ENCODE results near the gene DNAJB5. TPM values are rescaled to one million over a fixed set of nuclear protein-coding genes. Genes with fewer than 3 reads are reported as not detected.

The DNAJB5 gene
- total RNA-seq, 2 donors from 2014 or later: 34.9 to 82.4 TPM

GRCh38 chr9:34986540-34987047 lies 3.0 kb upstream of the DNAJB5 start:
- H3K4me1 ChIP-seq: peaks cover 0 to 27% of the 10 kb centered on the region in 2 donors
- H3K27me3 ChIP-seq: no peaks in the 10 kb centered on the region
- no peak overlapping the region for H3K4me3 ChIP-seq
- no peaks in the 10 kb centered on the region for H3K9me3 ChIP-seq
- H3K36me3 ChIP-seq: no peaks in the 10 kb centered on the region
- no peak overlapping the region for H3K27ac ChIP-seq
- no peak for DNase-seq (ENCODE audit: low spot score)
- no peak for TF ChIP-seq CTCF (IDR thresholded peaks at IDR 0.05)

GRCh38 chr9:34987160-34987901 lies 2.2 kb upstream of the DNAJB5 start:
- H3K9me3 ChIP-seq: no peaks in the 10 kb centered on the region
- TF ChIP-seq CTCF (IDR thresholded peaks at IDR 0.05): no peak
- peaks cover 3 to 35% of the 10 kb centered on the region in 2 donors for H3K4me1 ChIP-seq
- H3K27me3 ChIP-seq: no peaks in the 10 kb centered on the region
- no peak overlapping the region for H3K4me3 ChIP-seq
- peak overlapping the region in 1 of 2 donors; percentile 11 for H3K27ac ChIP-seq
- no peaks in the 10 kb centered on the region for H3K36me3 ChIP-seq
- no peak for DNase-seq (ENCODE audit: low spot score)

GRCh38 chr9:34988218-34989002 lies 1.1 kb upstream of the DNAJB5 start:
- no peak for DNase-seq (ENCODE audit: low spot score)

GRCh38 chr9:34989946-34990635 lies 546 bp downstream of the DNAJB5 start:
- peak overlapping the region; percentile 99 to 100 for H3K27ac ChIP-seq
- H3K4me3 ChIP-seq: peak overlapping the region; percentile 93 to 98
- H3K4me1 ChIP-seq: peaks cover 3 to 62% of the 10 kb centered on the region in 2 donors

More at GRCh38 chr9:34988218-34989002, 1.1 kb upstream of the DNAJB5 start:
- Histone ChIP-seq H3K4me1 (peaks cover 3 to 46% of the 10 kb centered on the region in 2 donors), H3K4me3 (peak overlapping the region; percentile 36 to 98), H3K27ac (peak overlapping the region; percentile 90 to 99), H3K27me3 (no peaks in the 10 kb centered on the region), H3K36me3 (no peaks in the 10 kb centered on the region), H3K9me3 (no peaks in the 10 kb centered on the region)
- no peak for TF ChIP-seq CTCF (IDR thresholded peaks at IDR 0.05)

More at GRCh38 chr9:34989946-34990635, 546 bp downstream of the DNAJB5 start:
- Histone ChIP-seq H3K9me3 (no peaks in the 10 kb centered on the region), H3K36me3 (no peaks in the 10 kb centered on the region), H3K27me3 (no peaks in the 10 kb centered on the region)
- TF ChIP-seq CTCF (IDR thresholded peaks at IDR 0.05): no peak
- DNase-seq (ENCODE audit: low spot score): peak; percentile 83

Data from right atrium auricular region (tissue), 2 donors.